ENCODE data around the gene FBXL7.

Gene FBXL7

GRCh38 chr5:15715967-15716366 lies 216.0 kb downstream of the FBXL7 start:
- no peak for DNase-seq (ENCODE audit: low read depth)

GRCh38 chr5:15717001-15717400 lies 217.0 kb downstream of the FBXL7 start:
- no peak for DNase-seq (ENCODE audit: low read depth)

GRCh38 chr5:15718421-15719179 lies 218.6 kb downstream of the FBXL7 start:
- DNase-seq (ENCODE audit: low read depth), result no peak

- DNase-seq (ENCODE audit: low read depth), result no peak
These were observed 219.8 kb downstream of the FBXL7 start for GRCh38 chr5:15719784-15720183.

GRCh38 chr5:15720515-15720914 lies 220.5 kb downstream of the FBXL7 start:
- DNase-seq (ENCODE audit: low read depth), result no peak

GRCh38 chr5:15722305-15722704 lies 222.3 kb downstream of the FBXL7 start:
- no peak for DNase-seq (ENCODE audit: low read depth)

GRCh38 chr5:15727375-15727774 lies 227.4 kb downstream of the FBXL7 start:
- DNase-seq (ENCODE audit: low read depth), result no peak

GRCh38 chr5:15728811-15729210 lies 228.8 kb downstream of the FBXL7 start:
- DNase-seq (ENCODE audit: low read depth), result no peak

- DNase-seq (ENCODE audit: low read depth), result no peak
These were observed 231.7 kb downstream of the FBXL7 start for GRCh38 chr5:15731699-15732098.

- no peak for DNase-seq (ENCODE audit: low read depth)
These were observed 234.1 kb downstream of the FBXL7 start for GRCh38 chr5:15734058-15734457.

GRCh38 chr5:15737036-15737821 lies 237.2 kb downstream of the FBXL7 start:
- DNase-seq (ENCODE audit: low read depth), result no peak

GRCh38 chr5:15737871-15738664 lies 238.1 kb downstream of the FBXL7 start:
- no peak for DNase-seq (ENCODE audit: low read depth)

GRCh38 chr5:15740383-15740782 lies 240.4 kb downstream of the FBXL7 start:
- DNase-seq (ENCODE audit: low read depth), result no peak

- DNase-seq (ENCODE audit: low read depth), result no peak
These were observed 241.6 kb downstream of the FBXL7 start for GRCh38 chr5:15741591-15741990.

GRCh38 chr5:15746833-15747232 lies 246.9 kb downstream of the FBXL7 start:
- no peak for DNase-seq (ENCODE audit: low read depth)

- no peak for DNase-seq (ENCODE audit: low read depth)
These were observed 248.3 kb downstream of the FBXL7 start for GRCh38 chr5:15748266-15748665.

GRCh38 chr5:15752663-15753285 lies 252.8 kb downstream of the FBXL7 start:
- no peak for DNase-seq (ENCODE audit: low read depth)

GRCh38 chr5:15753752-15754151 lies 253.8 kb downstream of the FBXL7 start:
- no peak for DNase-seq (ENCODE audit: low read depth)

GRCh38 chr5:15757103-15757502 lies 257.1 kb downstream of the FBXL7 start:
- DNase-seq (ENCODE audit: low read depth), result no peak

- DNase-seq (ENCODE audit: low read depth), result no peak
These were observed 257.6 kb downstream of the FBXL7 start for GRCh38 chr5:15757619-15758018.

- no peak for DNase-seq (ENCODE audit: low read depth)
These were observed 262.7 kb downstream of the FBXL7 start for GRCh38 chr5:15762668-15763067.

GRCh38 chr5:15763754-15764153 lies 263.8 kb downstream of the FBXL7 start:
- DNase-seq (ENCODE audit: low read depth), result no peak

All from stimulated activated CD8-positive, alpha-beta memory T cell treated with anti-CD3 and anti-CD28 coated beads, Interleukin-15, amount 100 ng/mL, for 24 hours (primary cell).